Esophagus squamous epithelium (tissue), 5 donors: ENCODE data around the gene KCNH8. TPM values are rescaled to one million over a fixed set of nuclear protein-coding genes. Genes with fewer than 3 reads are reported as not detected.

Source experiments
- DNase-seq: peaks from one replicate; lab custom pipeline; 2025; lab: John Stamatoyannopoulos, UW
- H3K27ac ChIP-seq, 4 donors: fragments of 200-600 bp; sonication (generic); one replicate each; pipeline ENCODE4 v1.5.1; 2016 to 2019; ENCODE audit warnings: mild to moderate bottlenecking in 1 of 4
- H3K27me3 ChIP-seq, 4 donors: fragments of 200-600 bp; sonication (generic); 1 replicate in 3 of 4; 2 replicates in 1 of 4; pipeline versions ENCODE4 v1.5.1 to v1.6.0; 2017 to 2021; ENCODE audit warnings: antibody characterized with exemption in 1 of 4
- H3K36me3 ChIP-seq, 3 donors: fragments of 200-600 bp; sonication (generic); one replicate each; pipeline ENCODE4 v1.5.1; 2016 to 2019
- H3K4me1 ChIP-seq, 3 donors: fragments of 200-600 bp; sonication (generic); one replicate each; pipeline ENCODE4 v1.5.1; 2017 to 2019
- H3K4me3 ChIP-seq, 4 donors: fragments of 200-600 bp; sonication (generic); 1 replicate in 3 of 4; 2 replicates in 1 of 4; pipeline ENCODE4 v1.5.1; 2016 to 2019; ENCODE audit warnings: mild to moderate bottlenecking in 2 of 4, moderate library complexity in 1 of 4
- H3K9me3 ChIP-seq, 3 donors: fragments of 200-600 bp; sonication (generic); one replicate each; pipeline ENCODE4 v1.5.1; 2016 to 2019
- POLR2A ChIP-seq, 4 donors: fragments of 450-650 bp; IDR thresholded peaks; one replicate each; pipeline ENCODE4 v1.6.1; 2017; ENCODE audit warnings: antibody characterized with exemption in 4 of 4, mild to moderate bottlenecking in 4 of 4, moderate library complexity in 3 of 4
- WGBS, 2 donors: methylation state at CpG; one replicate each; pipeline ENCODE4 v1.1.5; 2018; 5-methylcytosine and 5-hydroxymethylcytosine counted together
- intact Hi-C: fragments of 100-400 bp; cut with DNase I; formaldehyde crosslinking; loops from one replicate; pipeline ENCODE4 v1.15.0; 2022
- total RNA-seq, 4 donors: library from RNA; depleted of rRNA; stranded (reverse); fragments of >200 nt; gene quantifications; one replicate each; pipeline ENCODE4 v1.1.0, GENCODE V29; 2016
- TF ChIP-seq, protein P1 (sequence below), 6 experiments: fragments of 450-650 bp in 4 of 6; fragments of 200-600 bp in 2 of 6; sonication (generic) in 2 of 6; IDR thresholded peaks; one replicate each; pipeline ENCODE4 v1.5.1; 2016 to 2019; ENCODE audit warnings: antibody characterized with exemption in 6 of 6, mild to moderate bottlenecking in 4 of 6, moderate library complexity in 4 of 6
- donor health status: DM: yes; HTN: yes; CAD: no.

Gene KCNH8
- total RNA-seq, 4 donors from 2014 or later = 0.57 TPM; not detected in 3

DNA sequence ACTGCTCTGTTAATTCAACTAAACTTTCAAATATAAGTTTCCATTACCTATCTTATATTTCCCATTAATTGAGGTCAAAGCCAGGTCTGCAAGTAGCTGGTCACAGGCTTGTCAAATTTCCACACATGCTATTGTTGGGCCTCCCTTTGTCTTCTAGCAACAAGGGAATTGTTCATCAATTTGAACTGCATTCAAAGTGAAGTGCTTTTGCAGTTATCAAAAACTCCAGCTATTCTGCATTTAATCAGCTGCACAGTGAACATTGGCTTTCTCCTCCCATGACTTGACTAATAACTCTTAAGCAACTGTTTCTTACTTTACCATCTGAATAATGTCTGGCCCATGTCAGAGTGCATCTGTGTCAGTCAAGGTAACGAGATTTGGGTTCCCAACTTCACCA is 198.4 kb downstream of the KCNH8 start:
- no peaks in the 10 kb centered on the region for H3K36me3 ChIP-seq
- H3K4me1 ChIP-seq = no peaks in the 10 kb centered on the region
- no peak for DNase-seq
- TF ChIP-seq, protein P1, sequence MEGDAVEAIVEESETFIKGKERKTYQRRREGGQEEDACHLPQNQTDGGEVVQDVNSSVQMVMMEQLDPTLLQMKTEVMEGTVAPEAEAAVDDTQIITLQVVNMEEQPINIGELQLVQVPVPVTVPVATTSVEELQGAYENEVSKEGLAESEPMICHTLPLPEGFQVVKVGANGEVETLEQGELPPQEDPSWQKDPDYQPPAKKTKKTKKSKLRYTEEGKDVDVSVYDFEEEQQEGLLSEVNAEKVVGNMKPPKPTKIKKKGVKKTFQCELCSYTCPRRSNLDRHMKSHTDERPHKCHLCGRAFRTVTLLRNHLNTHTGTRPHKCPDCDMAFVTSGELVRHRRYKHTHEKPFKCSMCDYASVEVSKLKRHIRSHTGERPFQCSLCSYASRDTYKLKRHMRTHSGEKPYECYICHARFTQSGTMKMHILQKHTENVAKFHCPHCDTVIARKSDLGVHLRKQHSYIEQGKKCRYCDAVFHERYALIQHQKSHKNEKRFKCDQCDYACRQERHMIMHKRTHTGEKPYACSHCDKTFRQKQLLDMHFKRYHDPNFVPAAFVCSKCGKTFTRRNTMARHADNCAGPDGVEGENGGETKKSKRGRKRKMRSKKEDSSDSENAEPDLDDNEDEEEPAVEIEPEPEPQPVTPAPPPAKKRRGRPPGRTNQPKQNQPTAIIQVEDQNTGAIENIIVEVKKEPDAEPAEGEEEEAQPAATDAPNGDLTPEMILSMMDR (IDR thresholded peaks at IDR 0.05) = no peak
- no peak for TF ChIP-seq POLR2A (IDR thresholded peaks at IDR 0.05)
- WGBS, 2 donors = 21 to 58% methylated on average over 1 of the region's 1 CpG
- no peak overlapping the region for H3K27ac ChIP-seq
- intact Hi-C loops = loop anchor here (10.0 kb wide), 1 partner anchor 518 kb away; no protein-coding TSS in a partner anchor
- H3K27me3 ChIP-seq = no peaks in the 10 kb centered on the region
- H3K9me3 ChIP-seq = no peaks in the 10 kb centered on the region
- H3K4me3 ChIP-seq = no peak overlapping the region

DNA sequence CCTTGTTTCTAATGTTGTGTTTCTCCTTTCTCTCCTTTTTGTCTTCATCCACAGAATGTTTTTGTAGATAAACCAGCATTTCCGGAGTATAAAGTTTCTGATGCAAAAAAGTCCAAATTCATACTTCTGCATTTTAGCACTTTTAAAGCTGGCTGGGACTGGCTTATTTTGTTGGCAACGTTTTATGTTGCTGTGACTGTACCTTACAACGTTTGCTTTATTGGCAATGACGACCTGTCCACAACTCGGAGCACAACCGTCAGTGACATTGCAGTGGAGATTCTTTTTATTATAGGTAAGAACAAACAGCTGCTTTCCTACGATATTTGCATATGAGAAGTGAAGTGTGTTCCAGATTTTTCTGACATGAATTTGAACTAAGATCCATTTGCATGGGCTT is 199.4 kb downstream of the KCNH8 start:
- intact Hi-C loops = loop anchor here (10.0 kb wide), 1 partner anchor 517 kb away; no protein-coding TSS in a partner anchor
- Histone ChIP-seq H3K9me3 (no peaks in the 10 kb centered on the region), H3K36me3 (no peaks in the 10 kb centered on the region), H3K27me3 (no peaks in the 10 kb centered on the region), H3K27ac (no peak overlapping the region), H3K4me3 (no peak overlapping the region), H3K4me1 (no peaks in the 10 kb centered on the region)
- TF ChIP-seq, protein P1 (IDR thresholded peaks at IDR 0.05) = no peak
- TF ChIP-seq POLR2A (IDR thresholded peaks at IDR 0.05) = no peak
- DNase-seq = no peak
- WGBS, 2 donors = 24 to 32% methylated on average over 7 of the region's 7 CpGs

DNA sequence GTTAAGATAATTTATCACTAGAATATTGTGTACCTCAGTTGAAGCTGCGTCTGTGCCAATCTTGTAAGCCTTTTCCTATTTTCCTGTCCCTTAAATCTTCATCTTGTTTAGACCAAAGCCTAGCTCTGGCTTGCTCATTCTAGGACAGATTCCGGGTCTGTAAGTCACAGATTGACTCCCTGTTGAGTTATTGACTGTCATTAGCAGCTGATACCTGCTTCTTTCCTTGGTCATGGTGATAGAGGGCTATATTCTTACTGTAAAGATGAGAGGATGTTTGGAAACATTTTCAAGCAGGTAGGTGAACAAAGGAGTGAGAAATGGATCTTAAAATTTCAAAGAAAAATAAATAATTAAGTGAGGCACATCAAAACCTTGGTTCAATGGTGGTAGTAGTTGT is 200.2 kb downstream of the KCNH8 start:
- intact Hi-C loops = loop anchor here (10.0 kb wide), 1 partner anchor 516 kb away; no protein-coding TSS in a partner anchor
- WGBS, 2 donors = 46 to 62% methylated on average over 2 of the region's 2 CpGs
- TF ChIP-seq, protein P1 (IDR thresholded peaks at IDR 0.05) = no peak
- TF ChIP-seq POLR2A (IDR thresholded peaks at IDR 0.05) = no peak
- Histone ChIP-seq H3K4me3 (no peak overlapping the region), H3K27ac (no peak overlapping the region), H3K27me3 (no peaks in the 10 kb centered on the region), H3K9me3 (no peaks in the 10 kb centered on the region), H3K4me1 (no peaks in the 10 kb centered on the region), H3K36me3 (no peaks in the 10 kb centered on the region)
- no peak for DNase-seq

DNA sequence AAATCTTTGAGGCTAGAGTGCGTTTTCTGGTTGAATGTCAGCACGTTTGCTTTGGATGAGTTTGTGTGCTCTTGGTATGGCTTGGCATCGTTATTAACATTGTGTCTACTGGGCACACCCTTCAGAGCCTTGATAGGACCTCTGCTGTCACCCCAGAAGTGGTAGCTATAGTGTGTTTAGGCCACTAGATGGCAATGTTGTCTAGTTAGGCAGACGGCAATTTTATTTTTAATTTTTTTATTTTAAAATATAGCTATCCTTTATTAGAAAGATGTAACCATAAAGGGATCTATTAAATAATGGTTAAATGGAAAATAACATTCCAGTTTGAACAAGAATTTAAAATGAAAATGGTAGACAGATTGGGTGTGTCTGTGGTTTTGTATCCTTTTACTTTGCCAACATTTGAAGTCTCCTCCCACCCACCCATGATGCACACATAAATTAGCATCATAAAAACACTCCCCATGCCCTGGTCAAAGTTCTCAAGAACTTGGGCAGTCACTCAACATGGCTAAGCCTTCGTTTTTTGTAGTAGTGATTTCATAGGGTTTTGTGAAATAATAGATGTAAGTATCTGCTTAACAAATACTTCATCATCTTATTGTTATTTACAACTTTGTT is 200.7 kb downstream of the KCNH8 start:
- Histone ChIP-seq H3K4me3 (no peak overlapping the region), H3K27ac (no peak overlapping the region), H3K36me3 (no peaks in the 10 kb centered on the region), H3K27me3 (no peaks in the 10 kb centered on the region), H3K9me3 (no peaks in the 10 kb centered on the region), H3K4me1 (no peaks in the 10 kb centered on the region)
- no peak for DNase-seq
- no peak for TF ChIP-seq POLR2A (IDR thresholded peaks at IDR 0.05)
- TF ChIP-seq, protein P1 (IDR thresholded peaks at IDR 0.05) = peak in 5 of 6 experiments; percentile 21 to 61 (median 47)
- 17 to 28% methylated on average over 5 of the region's 5 CpGs for WGBS, 2 donors
- intact Hi-C loops = loop anchor here (10.0 kb wide), 1 partner anchor 516 kb away; no protein-coding TSS in a partner anchor

DNA sequence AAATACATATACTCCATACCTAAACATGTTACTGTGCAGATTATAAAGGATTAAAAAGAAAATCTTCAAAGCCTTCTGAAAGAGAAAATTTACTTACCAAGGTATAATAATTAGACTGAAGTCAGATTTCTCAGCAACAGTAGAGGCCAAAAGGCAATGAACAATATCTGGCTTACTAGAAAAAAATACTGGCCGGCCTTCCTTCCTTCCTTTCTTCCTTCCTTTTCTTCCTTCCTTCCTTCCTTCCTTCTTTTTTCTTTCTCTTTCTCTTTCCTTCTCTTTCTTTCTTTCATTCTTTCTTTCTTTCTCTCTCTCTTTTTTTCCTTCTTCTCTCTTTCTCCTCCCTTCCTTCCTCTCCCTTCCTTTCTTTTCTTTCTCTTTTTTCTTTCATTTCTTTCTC is 209.6 kb downstream of the KCNH8 start:
- no peaks in the 10 kb centered on the region for H3K4me1 ChIP-seq
- intact Hi-C loops = no loop called here
- TF ChIP-seq, protein P1 (IDR thresholded peaks at IDR 0.05) = no peak
- no peak for TF ChIP-seq POLR2A (IDR thresholded peaks at IDR 0.05)
- H3K27me3 ChIP-seq = no peaks in the 10 kb centered on the region
- no peak overlapping the region for H3K27ac ChIP-seq
- no peaks in the 10 kb centered on the region for H3K36me3 ChIP-seq
- WGBS, 2 donors = 61 to 86% methylated on average over 1 of the region's 1 CpG
- no peak overlapping the region for H3K4me3 ChIP-seq
- no peak for DNase-seq
- no peaks in the 10 kb centered on the region for H3K9me3 ChIP-seq
